Lower lobe of right lung (tissue), 2 donors: ENCODE measurements around the gene ERCC8. TPM values are rescaled to one million over a fixed set of nuclear protein-coding genes. Genes with fewer than 3 reads are reported as not detected.

Source experiments
- ATAC-seq, 2 donors: fragments of 200-7000 bp; cut with Tn5 transposase; one replicate each; pipeline ENCODE4 v1.9.1; 2020 to 2022; ENCODE audit warnings: mild to moderate bottlenecking in 2 of 2, moderate library complexity in 2 of 2
- DNase-seq: peaks from one replicate; pipeline ENCODE4 v3.0.0-alpha.2; 2020
- H3K27ac ChIP-seq: fragments of 200-600 bp; one replicate; pipeline ENCODE4 v1.8.0; 2022
- H3K27me3 ChIP-seq: fragments of 200-600 bp; one replicate; pipeline ENCODE4 v1.8.0; 2022; ENCODE audit warnings: low read depth
- H3K36me3 ChIP-seq: fragments of 200-600 bp; one replicate; pipeline ENCODE4 v1.8.0; 2022; ENCODE audit warnings: mild to moderate bottlenecking
- H3K4me1 ChIP-seq: fragments of 200-600 bp; one replicate; pipeline ENCODE4 v1.8.0; 2022
- H3K4me3 ChIP-seq: fragments of 200-600 bp; one replicate; pipeline ENCODE4 v1.8.0; 2022; ENCODE audit warnings: mild to moderate bottlenecking
- H3K9me3 ChIP-seq: fragments of 200-600 bp; one replicate; pipeline ENCODE4 v1.8.0; 2022
- intact Hi-C: fragments of 100-400 bp; cut with DNase I; formaldehyde crosslinking; loops from one replicate; pipeline ENCODE4 v1.11.0; 2022
- total RNA-seq: library from RNA; stranded (reverse); fragmentation: NEBNext Ultra II Directional; extraction: Animal tissue kit (Norgen Biotek cat#: 25700); gene quantifications from one replicate; pipeline ENCODE4 v1.2.1, GENCODE V29; 2021
- TF ChIP-seq, protein P1 (sequence below): fragments of 200-600 bp; IDR thresholded peaks from one replicate; pipeline ENCODE4 v1.8.0; 2022; ENCODE audit warnings: antibody characterized with exemption, mild to moderate bottlenecking
- donor health status: DM: no; HTN: yes; CAD: no; lungs with severe emphysema.

The ERCC8 gene
- total RNA-seq, 1 donor from 2014 or later: 10.3 TPM

DNA sequence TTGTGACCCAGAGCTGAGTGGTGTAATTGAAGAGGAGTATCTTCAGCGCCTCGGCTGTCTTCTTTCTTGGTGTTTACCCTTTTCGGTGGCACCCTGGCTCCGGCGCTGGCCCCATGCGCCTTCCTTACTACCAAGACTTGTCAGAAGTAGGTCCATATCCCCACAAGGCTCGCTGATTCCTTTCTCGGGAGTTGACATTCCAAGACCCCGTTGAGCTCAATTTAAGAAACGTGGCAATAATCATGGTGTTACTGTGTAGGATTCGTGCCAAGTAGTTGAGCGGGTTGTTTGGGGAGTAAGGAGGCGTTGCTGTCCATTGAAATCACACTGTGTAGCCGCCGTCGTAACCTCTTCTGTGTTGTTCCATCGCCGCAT is 930 bp upstream of the ERCC8 start:
- TF ChIP-seq, protein P1, sequence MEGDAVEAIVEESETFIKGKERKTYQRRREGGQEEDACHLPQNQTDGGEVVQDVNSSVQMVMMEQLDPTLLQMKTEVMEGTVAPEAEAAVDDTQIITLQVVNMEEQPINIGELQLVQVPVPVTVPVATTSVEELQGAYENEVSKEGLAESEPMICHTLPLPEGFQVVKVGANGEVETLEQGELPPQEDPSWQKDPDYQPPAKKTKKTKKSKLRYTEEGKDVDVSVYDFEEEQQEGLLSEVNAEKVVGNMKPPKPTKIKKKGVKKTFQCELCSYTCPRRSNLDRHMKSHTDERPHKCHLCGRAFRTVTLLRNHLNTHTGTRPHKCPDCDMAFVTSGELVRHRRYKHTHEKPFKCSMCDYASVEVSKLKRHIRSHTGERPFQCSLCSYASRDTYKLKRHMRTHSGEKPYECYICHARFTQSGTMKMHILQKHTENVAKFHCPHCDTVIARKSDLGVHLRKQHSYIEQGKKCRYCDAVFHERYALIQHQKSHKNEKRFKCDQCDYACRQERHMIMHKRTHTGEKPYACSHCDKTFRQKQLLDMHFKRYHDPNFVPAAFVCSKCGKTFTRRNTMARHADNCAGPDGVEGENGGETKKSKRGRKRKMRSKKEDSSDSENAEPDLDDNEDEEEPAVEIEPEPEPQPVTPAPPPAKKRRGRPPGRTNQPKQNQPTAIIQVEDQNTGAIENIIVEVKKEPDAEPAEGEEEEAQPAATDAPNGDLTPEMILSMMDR: no peak
- Histone ChIP-seq H3K27me3 (no peaks in the 10 kb centered on the region), H3K4me3 (peak overlapping the region; percentile 69), H3K4me1 (peaks cover 26% of the 10 kb centered on the region), H3K36me3 (no peaks in the 10 kb centered on the region), H3K27ac (peak overlapping the region; percentile 78), H3K9me3 (no peaks in the 10 kb centered on the region)
- DNase-seq (no peak), ATAC-seq (peak; percentile 52 to 60)
- intact Hi-C loops: no loop called here

DNA sequence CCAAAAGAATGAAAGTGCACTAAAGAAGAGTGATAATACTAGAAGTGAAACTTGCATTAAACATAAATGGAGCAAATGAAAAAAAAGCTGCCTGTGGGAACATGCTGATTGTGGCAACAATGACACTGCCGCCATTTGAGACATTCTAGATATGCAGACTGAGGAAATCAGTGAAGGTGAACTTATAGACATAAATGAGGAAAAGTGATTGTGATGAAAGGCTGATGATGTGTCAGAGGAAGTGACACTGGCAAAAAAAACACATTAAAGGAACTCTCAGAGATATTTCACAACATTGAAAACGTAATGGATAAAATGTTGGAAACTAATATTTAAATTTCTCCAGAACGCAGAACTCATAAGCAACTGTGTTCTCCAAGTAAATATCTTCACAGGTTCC is 1.2 kb downstream of the ERCC8 start:
- DNase-seq (no peak), ATAC-seq (no peak)
- TF ChIP-seq, protein P1: no peak
- Histone ChIP-seq H3K9me3 (no peaks in the 10 kb centered on the region), H3K4me3 (no peak overlapping the region), H3K4me1 (peaks cover 26% of the 10 kb centered on the region), H3K27ac (no peak overlapping the region), H3K36me3 (no peaks in the 10 kb centered on the region), H3K27me3 (no peaks in the 10 kb centered on the region)
- intact Hi-C loops: no loop called here

DNA sequence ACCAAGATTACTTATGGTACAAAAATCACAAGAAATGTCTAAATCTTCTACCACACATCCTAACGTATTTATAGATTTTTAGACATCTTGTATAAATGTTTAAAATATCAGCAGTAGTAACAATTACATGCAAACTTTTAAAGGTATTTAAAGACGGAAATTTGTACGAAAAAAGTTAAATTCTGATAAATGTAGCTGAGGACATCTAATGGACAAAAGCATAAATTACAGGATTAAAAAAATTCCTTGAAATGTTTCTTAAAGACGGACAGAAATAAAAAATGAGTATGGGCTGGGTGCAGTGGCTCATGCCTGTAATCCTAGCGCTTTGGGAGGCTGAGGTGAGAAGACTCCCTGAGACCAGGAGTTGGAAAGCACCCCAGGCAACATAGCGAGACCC is 15.8 kb downstream of the ERCC8 start:
- intact Hi-C loops: no loop called here
- H3K36me3 ChIP-seq: peaks cover 19% of the 10 kb centered on the region

DNA sequence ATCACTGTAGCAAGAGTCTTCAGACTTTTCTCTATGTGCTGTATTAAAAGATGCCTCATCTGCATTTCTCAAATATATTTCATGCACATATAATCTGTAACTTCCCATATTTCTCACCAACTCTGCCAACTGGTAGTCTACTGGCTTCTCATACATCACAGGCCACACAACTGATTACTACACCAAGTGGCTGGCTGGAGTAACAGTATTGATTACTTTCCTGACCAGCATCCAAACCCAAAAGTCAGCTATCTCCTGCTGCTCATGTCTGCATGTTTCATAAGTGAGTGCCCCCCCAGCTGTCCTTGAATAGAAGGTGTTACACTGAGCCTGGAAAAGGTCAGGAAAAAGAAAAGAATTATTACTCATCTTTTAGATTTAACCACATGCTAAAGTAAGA is 17.4 kb downstream of the ERCC8 start:
- Histone ChIP-seq H3K27ac (no peak overlapping the region), H3K27me3 (no peaks in the 10 kb centered on the region), H3K36me3 (peaks cover 19% of the 10 kb centered on the region), H3K4me1 (no peaks in the 10 kb centered on the region), H3K9me3 (no peaks in the 10 kb centered on the region), H3K4me3 (no peak overlapping the region)
- ATAC-seq: no peak
- no peak for DNase-seq
- intact Hi-C loops: no loop called here
- TF ChIP-seq, protein P1: no peak

More for the DNA sequence above, 15.8 kb downstream of the ERCC8 start:
- Histone ChIP-seq H3K9me3 (no peaks in the 10 kb centered on the region), H3K27ac (no peak overlapping the region), H3K27me3 (no peaks in the 10 kb centered on the region), H3K4me3 (no peak overlapping the region), H3K4me1 (no peaks in the 10 kb centered on the region)
- TF ChIP-seq, protein P1: no peak
- ATAC-seq: no peak
- no peak for DNase-seq

DNA sequence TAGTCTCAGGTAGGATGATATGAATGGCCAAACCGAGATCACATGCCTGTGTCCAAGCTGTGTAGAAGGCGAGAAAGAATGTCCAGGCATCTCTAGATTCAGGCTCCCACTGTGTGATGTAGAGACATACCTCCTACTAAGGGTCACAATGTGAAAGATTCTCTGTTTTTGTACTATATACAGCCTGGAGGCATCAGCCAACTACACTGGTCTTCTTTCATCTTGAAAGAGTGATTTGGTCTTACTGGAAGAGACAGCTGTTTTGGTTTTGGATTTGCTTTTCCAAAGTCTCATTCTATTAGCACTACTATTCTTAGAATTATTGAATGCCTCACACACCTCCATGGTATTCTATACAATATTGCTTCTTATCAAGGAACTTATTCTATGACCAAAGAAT is 26.4 kb downstream of the ERCC8 start:
- H3K27me3 ChIP-seq: no peaks in the 10 kb centered on the region
- H3K4me3 ChIP-seq: no peak overlapping the region
- DNase-seq (no peak), ATAC-seq (no peak)
- H3K27ac ChIP-seq: no peak overlapping the region
- intact Hi-C loops: no loop called here
- TF ChIP-seq, protein P1: no peak
- H3K9me3 ChIP-seq: no peaks in the 10 kb centered on the region
- peaks cover 37% of the 10 kb centered on the region for H3K36me3 ChIP-seq
- no peaks in the 10 kb centered on the region for H3K4me1 ChIP-seq

DNA sequence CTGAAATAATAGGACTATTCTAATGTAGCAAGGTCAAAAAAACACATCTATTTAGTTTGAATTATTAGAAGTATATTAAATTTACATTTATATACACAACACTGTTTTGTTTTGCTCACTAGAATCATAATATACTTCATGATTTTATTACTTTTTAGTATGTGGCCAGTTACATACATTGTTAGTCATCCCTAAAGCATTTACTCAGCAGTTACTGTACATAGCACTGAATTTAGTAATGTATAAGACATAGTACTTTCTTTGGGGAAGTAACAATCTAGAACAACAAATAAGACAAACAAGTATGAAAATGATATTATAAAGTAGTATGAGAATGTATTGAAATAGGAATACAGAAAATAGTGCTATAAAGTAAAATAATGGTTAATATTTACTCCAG is 28.2 kb downstream of the ERCC8 start:
- peaks cover 33% of the 10 kb centered on the region for H3K36me3 ChIP-seq
- TF ChIP-seq, protein P1: no peak
- H3K4me1 ChIP-seq: no peaks in the 10 kb centered on the region
- DNase-seq: no peak
- H3K4me3 ChIP-seq: no peak overlapping the region
- H3K27ac ChIP-seq: no peak overlapping the region
- H3K9me3 ChIP-seq: no peaks in the 10 kb centered on the region
- no peak for ATAC-seq
- no peaks in the 10 kb centered on the region for H3K27me3 ChIP-seq
- intact Hi-C loops: no loop called here
